HEK293T (cell line): ENCODE data around the gene TEAD1.

Experiments used
- ARNT ChIP-seq: fragments of 450-650 bp; IDR thresholded peaks from 2 replicates; pipeline ENCODE4 v1.6.1; 2017; ENCODE audit warnings: mild to moderate bottlenecking
- BHLHE40 ChIP-seq: fragments of 450-650 bp; IDR thresholded peaks from 2 replicates; pipeline ENCODE4 v1.6.1; 2016; ENCODE audit warnings: mild to moderate bottlenecking, moderate library complexity, borderline replicate concordance
- CTBP1 ChIP-seq: fragments of 450-650 bp; IDR thresholded peaks from 2 replicates; pipeline ENCODE4 v1.6.1; 2016; ENCODE audit warnings: borderline replicate concordance
- FOXK2 ChIP-seq: fragments of 450-650 bp; IDR thresholded peaks from 2 replicates; pipeline ENCODE4 v1.6.1; 2016; ENCODE audit warnings: mild to moderate bottlenecking
- SP1 ChIP-seq: fragments of 450-650 bp; IDR thresholded peaks from 2 replicates; pipeline ENCODE4 v1.6.1; 2017
- TARDBP ChIP-seq: fragments of 450-650 bp; IDR thresholded peaks from 2 replicates; pipeline ENCODE4 v1.6.1; 2016
- ZNF384 ChIP-seq: fragments of 450-650 bp; IDR thresholded peaks from 2 replicates; pipeline ENCODE4 v1.6.1; 2016

DNA sequence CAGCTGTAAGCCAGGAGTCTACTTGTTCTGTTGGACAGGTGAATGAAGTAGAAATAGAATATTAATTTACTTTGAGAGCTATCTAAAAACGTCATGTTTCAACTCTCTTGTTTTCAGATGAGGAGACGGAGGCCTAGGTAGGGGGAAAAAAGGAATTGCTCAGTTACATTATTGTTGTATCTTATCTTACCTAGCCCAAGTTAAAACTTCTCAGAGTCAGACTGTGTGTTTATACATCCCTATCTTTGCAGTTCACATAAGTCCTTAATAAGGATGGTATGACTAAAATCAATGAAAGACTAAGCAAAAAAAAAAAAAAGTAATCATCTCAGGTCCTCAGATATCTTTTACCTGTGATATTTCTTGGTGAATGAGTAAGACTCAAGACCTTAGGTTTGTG is 62.8 kb downstream of the TEAD1 start:
- TF ChIP-seq CTBP1 (no peak), TARDBP (no peak), ARNT (no peak), SP1 (no peak), FOXK2 (no peak), BHLHE40 (no peak), ZNF384 (no peak)
